ENCODE measurements around the gene DHRSX.

DNA sequence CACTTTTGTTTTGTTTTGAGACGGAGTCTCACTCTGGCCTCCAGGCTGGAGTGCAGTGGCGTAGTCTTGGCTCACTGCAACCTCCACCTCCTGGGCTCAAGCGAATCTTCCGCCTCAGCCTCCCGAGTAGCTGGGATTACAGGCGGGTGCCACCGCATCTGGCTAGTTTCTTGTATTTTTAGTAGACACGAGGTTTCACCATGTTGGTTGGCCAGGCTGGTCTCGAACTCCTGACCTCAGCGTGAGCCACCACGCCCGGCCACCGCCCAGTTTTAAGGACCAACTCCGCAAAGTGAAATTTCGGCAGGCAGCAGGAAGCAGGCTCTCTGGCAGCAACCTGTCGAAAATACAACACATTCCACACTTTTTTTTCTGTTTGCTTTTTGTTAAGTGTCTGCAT lies 13.4 kb downstream of the DHRSX start:
- TF ChIP-seq POLR2AphosphoS5 (IDR thresholded peaks at IDR 0.05) = no peak
- TF ChIP-seq, protein P1, sequence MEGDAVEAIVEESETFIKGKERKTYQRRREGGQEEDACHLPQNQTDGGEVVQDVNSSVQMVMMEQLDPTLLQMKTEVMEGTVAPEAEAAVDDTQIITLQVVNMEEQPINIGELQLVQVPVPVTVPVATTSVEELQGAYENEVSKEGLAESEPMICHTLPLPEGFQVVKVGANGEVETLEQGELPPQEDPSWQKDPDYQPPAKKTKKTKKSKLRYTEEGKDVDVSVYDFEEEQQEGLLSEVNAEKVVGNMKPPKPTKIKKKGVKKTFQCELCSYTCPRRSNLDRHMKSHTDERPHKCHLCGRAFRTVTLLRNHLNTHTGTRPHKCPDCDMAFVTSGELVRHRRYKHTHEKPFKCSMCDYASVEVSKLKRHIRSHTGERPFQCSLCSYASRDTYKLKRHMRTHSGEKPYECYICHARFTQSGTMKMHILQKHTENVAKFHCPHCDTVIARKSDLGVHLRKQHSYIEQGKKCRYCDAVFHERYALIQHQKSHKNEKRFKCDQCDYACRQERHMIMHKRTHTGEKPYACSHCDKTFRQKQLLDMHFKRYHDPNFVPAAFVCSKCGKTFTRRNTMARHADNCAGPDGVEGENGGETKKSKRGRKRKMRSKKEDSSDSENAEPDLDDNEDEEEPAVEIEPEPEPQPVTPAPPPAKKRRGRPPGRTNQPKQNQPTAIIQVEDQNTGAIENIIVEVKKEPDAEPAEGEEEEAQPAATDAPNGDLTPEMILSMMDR (IDR thresholded peaks at IDR 0.05) = no peak
- no peak for TF ChIP-seq POLR2A (IDR thresholded peaks at IDR 0.05)

Data from prostate gland (tissue), 2 donors.